Activated CD8-positive, alpha-beta memory T cell treated with anti-CD3 and anti-CD28 coated beads, Interleukin-2, amount 50 U/mL, for 1 hour (primary cell): ENCODE data around the gene RAD9B.
"Not testable (repeated sequence)": the region's sequence is repeated elsewhere in the genome, so short reads cannot be mapped to it uniquely, and the experiment has no call there.

Experiments used
- DNase-seq: peaks from one replicate; pipeline ENCODE4 v3.0.0-alpha.2; 2020; ENCODE audit errors: extremely low read depth

RAD9B gene

GRCh38 chr12:110528277-110528839 lies 26.2 kb downstream of the RAD9B start:
- DNase-seq = no peak

GRCh38 chr12:110530511-110530910 lies 28.4 kb downstream of the RAD9B start:
- DNase-seq = no peak

GRCh38 chr12:110531741-110532333 lies 29.7 kb downstream of the RAD9B start:
- DNase-seq = no peak

- no peak for DNase-seq
These were observed 30.5 kb downstream of the RAD9B start for GRCh38 chr12:110532644-110533043.

GRCh38 chr12:110533607-110534006 lies 31.5 kb downstream of the RAD9B start:
- no peak for DNase-seq

- no peak for DNase-seq
These were observed 32.7 kb downstream of the RAD9B start for GRCh38 chr12:110534811-110535210.

GRCh38 chr12:110536834-110537604 lies 34.9 kb downstream of the RAD9B start:
- no peak for DNase-seq

- DNase-seq = no peak
These were observed 35.7 kb downstream of the RAD9B start for GRCh38 chr12:110537605-110538409.

GRCh38 chr12:110538869-110539622 lies 36.9 kb downstream of the RAD9B start:
- DNase-seq = no peak

GRCh38 chr12:110540048-110540447 lies 37.9 kb downstream of the RAD9B start:
- no peak for DNase-seq

GRCh38 chr12:110543252-110543959 lies 41.3 kb downstream of the RAD9B start:
- DNase-seq = no peak

- DNase-seq = no peak
These were observed 41.8 kb downstream of the RAD9B start for GRCh38 chr12:110543965-110544364.

GRCh38 chr12:110545259-110545658 lies 43.1 kb downstream of the RAD9B start:
- DNase-seq = not testable (repeated sequence)

GRCh38 chr12:110545812-110546211 lies 43.7 kb downstream of the RAD9B start:
- no peak for DNase-seq

- no peak for DNase-seq
These were observed 44.2 kb downstream of the RAD9B start for GRCh38 chr12:110546339-110546738.

- DNase-seq = no peak
These were observed 45.0 kb downstream of the RAD9B start for GRCh38 chr12:110547090-110547489.

GRCh38 chr12:110548678-110549077 lies 46.5 kb downstream of the RAD9B start:
- no peak for DNase-seq

- DNase-seq = no peak
These were observed 47.6 kb downstream of the RAD9B start for GRCh38 chr12:110549716-110550115.

GRCh38 chr12:110550981-110551380 lies 48.9 kb downstream of the RAD9B start:
- no peak for DNase-seq
